BJ (cell line): ENCODE data around the gene CXXC4. TPM values are rescaled to one million over a fixed set of nuclear protein-coding genes. Genes with fewer than 3 reads are reported as not detected.

ENCODE experiments used
- CTCF ChIA-PET: fragments of 350-600 bp; formaldehyde crosslinking; extraction: SDS; loops from one replicate; lab custom pipeline; 2021; ENCODE audit warnings: antibody characterized with exemption, inconsistent platforms; lab: Yijun Ruan, JAX
- POLR2A ChIA-PET: fragments of 300-600 bp; sonication (Branson Sonifier 250); formaldehyde crosslinking; extraction: SDS; loops from one replicate; lab custom pipeline; 2021; ENCODE audit warnings: antibody characterized with exemption; lab: Charles Lee
- DNase-seq: peaks from one replicate; pipeline ENCODE4 v3.0.0-alpha.2; 2011; ENCODE audit warnings: low read depth
- H3K27me3 ChIP-seq: 2 replicates; pipeline ENCODE4 v1.6.0; 2011; ENCODE audit warnings: low read length; ENCODE audit not compliant: control insufficient read depth, insufficient read depth
- H3K36me3 ChIP-seq: 2 replicates; pipeline ENCODE4 v1.5.1; 2011; ENCODE audit warnings: low read length; ENCODE audit not compliant: control insufficient read depth, insufficient read depth
- H3K4me3 ChIP-seq: 2 replicates; pipeline ENCODE4 v1.5.1; 2011; ENCODE audit warnings: low read depth, mild to moderate bottlenecking, control low read depth, low read length
- polyA plus RNA-seq: library from polyadenylated mRNA; depleted of rRNA; stranded (reverse); fragments of >200 nt; gene quantifications from 2 replicates; pipeline ENCODE4 v1.2.3, GENCODE V29; 2011
- TF ChIP-seq, protein P1 (sequence below): IDR thresholded peaks from 2 replicates; pipeline ENCODE4 v1.5.1; 2011; ENCODE audit warnings: low read depth, mild to moderate bottlenecking, control low read depth, inconsistent platforms, low read length, moderate library complexity; ENCODE audit not compliant: insufficient read depth

The CXXC4 gene
- polyA plus RNA-seq, 1 experiment = not detected

DNA sequence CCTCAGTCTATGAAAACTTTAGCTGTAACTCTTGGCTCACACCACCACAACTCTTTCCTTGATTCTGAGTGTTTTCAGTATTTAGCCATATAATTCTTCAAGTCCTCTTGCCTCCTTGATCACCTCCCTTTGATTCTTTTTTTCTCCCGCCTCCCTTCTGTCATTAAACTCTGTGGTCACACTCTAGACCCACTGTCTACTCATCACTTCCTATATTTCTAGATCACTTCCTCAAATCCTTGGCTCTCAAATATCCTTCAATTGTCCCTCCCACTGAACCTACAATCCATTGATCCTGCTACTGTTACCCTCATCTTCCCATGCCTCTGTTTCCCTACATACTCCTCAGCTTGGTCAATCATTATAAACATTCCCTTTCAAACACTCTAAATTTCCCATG lies 12.4 kb upstream of the CXXC4 start:
- TF ChIP-seq, protein P1, sequence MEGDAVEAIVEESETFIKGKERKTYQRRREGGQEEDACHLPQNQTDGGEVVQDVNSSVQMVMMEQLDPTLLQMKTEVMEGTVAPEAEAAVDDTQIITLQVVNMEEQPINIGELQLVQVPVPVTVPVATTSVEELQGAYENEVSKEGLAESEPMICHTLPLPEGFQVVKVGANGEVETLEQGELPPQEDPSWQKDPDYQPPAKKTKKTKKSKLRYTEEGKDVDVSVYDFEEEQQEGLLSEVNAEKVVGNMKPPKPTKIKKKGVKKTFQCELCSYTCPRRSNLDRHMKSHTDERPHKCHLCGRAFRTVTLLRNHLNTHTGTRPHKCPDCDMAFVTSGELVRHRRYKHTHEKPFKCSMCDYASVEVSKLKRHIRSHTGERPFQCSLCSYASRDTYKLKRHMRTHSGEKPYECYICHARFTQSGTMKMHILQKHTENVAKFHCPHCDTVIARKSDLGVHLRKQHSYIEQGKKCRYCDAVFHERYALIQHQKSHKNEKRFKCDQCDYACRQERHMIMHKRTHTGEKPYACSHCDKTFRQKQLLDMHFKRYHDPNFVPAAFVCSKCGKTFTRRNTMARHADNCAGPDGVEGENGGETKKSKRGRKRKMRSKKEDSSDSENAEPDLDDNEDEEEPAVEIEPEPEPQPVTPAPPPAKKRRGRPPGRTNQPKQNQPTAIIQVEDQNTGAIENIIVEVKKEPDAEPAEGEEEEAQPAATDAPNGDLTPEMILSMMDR = no peak
- ChIA-PET POLR2A (no interaction called here), CTCF (no interaction called here)
- no peak for DNase-seq
- no peak overlapping the region for H3K4me3 ChIP-seq
- no peaks in the 10 kb centered on the region for H3K36me3 ChIP-seq
- H3K27me3 ChIP-seq = no peaks in the 10 kb centered on the region

DNA sequence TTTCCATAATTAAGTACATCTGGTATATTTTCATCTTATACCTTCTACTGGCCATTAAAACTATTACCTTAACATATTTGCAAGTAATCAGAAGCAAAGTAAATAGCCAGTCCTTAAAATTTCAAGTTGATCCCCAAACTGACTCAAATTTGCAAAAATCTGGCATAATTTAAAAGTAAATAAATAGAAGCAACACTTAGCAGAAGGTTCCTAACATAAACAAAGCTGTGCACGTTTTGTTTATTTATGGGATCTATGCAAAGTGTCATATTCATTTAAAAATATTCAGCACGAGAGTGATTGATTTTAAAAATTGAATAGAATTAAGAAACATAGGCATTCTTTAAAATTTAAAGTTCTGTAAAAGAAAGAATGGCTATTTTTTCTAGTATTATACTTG lies 9.8 kb upstream of the CXXC4 start:
- Histone ChIP-seq H3K36me3 (no peaks in the 10 kb centered on the region), H3K4me3 (no peak overlapping the region), H3K27me3 (no peaks in the 10 kb centered on the region)
- ChIA-PET CTCF (no interaction called here), POLR2A (no interaction called here)
- no peak for DNase-seq
- TF ChIP-seq, protein P1 = no peak

DNA sequence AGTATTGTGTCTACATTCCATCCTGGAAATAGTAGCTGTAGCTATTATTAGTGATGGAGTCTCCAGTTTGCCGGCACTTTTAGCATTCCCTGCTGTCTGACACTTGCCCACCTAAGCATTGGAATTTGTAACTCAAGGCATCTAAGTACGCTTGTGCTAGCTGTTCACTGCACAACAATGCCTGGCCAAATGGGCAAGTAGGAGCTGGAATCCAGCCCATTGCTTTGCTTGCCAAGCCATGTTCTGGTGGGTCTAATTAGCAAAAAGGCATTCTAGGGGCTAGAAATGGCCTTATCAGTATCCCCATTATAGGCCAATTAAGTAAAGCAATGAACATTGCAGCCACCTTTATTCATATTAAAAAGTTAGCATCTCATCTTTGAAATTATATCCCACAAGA lies 7.8 kb upstream of the CXXC4 start:
- no peak overlapping the region for H3K4me3 ChIP-seq
- H3K36me3 ChIP-seq = no peaks in the 10 kb centered on the region
- ChIA-PET CTCF (no interaction called here), POLR2A (no interaction called here)
- TF ChIP-seq, protein P1 = no peak
- no peak for DNase-seq
- no peaks in the 10 kb centered on the region for H3K27me3 ChIP-seq

DNA sequence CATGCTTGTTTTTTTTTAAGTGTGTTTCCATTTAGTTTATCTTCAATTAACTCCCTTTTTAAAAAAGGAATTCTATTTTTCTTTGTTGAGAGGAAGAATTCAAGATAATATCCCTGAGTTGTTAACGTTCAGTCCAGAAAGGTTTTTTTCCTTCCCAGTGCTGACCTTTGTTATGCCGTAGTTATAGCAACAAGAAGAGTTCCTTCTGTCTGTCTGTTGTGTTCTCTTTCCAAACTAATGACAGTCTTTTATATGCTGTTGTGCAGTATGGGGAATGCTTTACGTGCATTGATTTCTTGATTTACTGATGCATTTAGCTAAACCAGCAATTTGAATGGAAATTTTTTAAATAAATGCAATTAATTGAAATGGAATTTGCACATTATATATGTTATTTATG lies 6.6 kb upstream of the CXXC4 start:
- TF ChIP-seq, protein P1 = no peak
- Histone ChIP-seq H3K27me3 (no peaks in the 10 kb centered on the region), H3K36me3 (no peaks in the 10 kb centered on the region), H3K4me3 (no peak overlapping the region)
- DNase-seq = no peak
- ChIA-PET POLR2A (no interaction called here), CTCF (no interaction called here)

GRCh38 chr4:104500442-104500841 lies 5.7 kb upstream of the CXXC4 start:
- Histone ChIP-seq H3K4me3 (no peak overlapping the region), H3K27me3 (no peaks in the 10 kb centered on the region), H3K36me3 (no peaks in the 10 kb centered on the region)
- ChIA-PET CTCF (no interaction called here), POLR2A (no interaction called here)
- no peak for DNase-seq
- TF ChIP-seq, protein P1 = no peak
